Measurements from ENCODE around the gene CALD1.
A peak's percentile ranks its signal among the peaks of the same experiment; 100 is the strongest.

Gene CALD1

DNA sequence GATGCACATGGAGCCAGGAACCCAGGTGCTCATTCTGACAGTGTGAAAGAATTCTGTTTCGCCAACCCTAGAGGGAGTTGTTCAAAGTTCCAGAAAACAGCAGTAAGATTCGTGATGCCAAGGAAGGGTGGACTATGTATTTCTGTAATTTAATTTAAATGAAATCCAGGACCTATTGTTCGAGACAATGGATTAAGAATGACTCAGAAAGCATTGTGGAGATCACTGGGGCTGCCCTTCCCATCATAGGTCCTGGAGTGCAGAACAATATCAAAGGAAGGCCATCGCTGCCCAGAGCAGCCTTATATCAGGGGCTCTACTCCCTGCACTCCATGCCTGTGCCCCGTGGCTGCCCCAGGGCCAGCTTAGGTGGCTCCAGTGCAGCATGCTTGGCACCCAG lies 32.1 kb upstream of the CALD1 start:
- in situ Hi-C loops (cut with HindIII; ENCODE audit: low sequenced_read_pairs), result no loop called here
- H3K4me3 ChIP-seq (ENCODE audit: low read depth, low read length), result no peak overlapping the region
- no peak for DNase-seq (ENCODE audit: low read depth)
- TF ChIP-seq, protein P1, sequence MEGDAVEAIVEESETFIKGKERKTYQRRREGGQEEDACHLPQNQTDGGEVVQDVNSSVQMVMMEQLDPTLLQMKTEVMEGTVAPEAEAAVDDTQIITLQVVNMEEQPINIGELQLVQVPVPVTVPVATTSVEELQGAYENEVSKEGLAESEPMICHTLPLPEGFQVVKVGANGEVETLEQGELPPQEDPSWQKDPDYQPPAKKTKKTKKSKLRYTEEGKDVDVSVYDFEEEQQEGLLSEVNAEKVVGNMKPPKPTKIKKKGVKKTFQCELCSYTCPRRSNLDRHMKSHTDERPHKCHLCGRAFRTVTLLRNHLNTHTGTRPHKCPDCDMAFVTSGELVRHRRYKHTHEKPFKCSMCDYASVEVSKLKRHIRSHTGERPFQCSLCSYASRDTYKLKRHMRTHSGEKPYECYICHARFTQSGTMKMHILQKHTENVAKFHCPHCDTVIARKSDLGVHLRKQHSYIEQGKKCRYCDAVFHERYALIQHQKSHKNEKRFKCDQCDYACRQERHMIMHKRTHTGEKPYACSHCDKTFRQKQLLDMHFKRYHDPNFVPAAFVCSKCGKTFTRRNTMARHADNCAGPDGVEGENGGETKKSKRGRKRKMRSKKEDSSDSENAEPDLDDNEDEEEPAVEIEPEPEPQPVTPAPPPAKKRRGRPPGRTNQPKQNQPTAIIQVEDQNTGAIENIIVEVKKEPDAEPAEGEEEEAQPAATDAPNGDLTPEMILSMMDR (IDR thresholded peaks at IDR 0.05; ENCODE audit: low read depth, low read length, missing control alignments), result no peak

DNA sequence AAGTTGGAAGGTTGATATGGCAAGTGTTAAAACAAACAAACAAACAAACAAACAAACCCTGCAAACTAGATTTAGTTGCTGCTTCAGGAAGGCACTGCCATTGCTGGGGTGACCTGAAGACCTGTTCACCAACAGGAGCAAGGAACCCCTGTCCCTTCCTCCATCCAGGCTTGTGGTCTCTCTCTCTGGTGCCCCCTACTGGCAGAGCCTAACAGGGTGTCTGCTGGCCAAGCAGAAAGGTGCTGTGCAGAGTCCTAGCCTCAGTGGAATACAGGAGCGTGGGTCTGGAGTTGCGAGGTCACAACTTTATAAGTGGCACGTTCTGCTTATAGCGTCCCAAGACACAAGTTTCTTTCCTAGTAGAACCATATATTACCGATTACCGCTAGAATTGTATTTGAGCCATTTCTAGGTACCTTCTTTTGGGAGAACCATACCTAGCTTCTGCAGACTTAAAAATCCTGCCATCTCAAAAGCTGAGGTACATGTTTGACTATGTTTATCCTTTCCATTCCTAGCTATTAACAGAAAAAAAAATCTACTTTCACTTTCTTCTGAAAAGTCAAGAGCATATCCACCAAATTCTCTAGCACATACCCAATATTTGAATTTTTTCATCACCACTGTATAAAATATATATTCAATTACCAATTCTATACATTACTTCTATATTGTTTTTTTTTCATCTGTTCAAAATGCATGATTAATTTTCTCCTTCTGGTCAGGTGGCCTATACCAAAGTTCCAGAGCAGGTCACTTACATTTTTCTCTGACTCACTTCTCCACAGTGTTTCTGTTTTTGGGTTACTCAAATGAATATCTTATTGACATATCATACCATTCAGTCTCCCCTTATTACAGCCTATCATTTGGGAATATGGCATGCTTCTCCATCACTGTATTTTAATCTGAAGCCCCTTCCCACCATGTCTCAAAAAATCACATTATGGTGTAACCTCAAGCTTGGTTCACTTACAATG lies 29.1 kb upstream of the CALD1 start:
- TF ChIP-seq, protein P1 (IDR thresholded peaks at IDR 0.05; ENCODE audit: low read depth, low read length, missing control alignments), result peak; percentile 63
- H3K4me3 ChIP-seq (ENCODE audit: low read depth, low read length), result no peak overlapping the region
- no peak for DNase-seq (ENCODE audit: low read depth)
- in situ Hi-C loops (cut with HindIII; ENCODE audit: low sequenced_read_pairs), result loop anchor here (5.0 kb wide), 1 partner anchor 53 kb away; no protein-coding TSS in a partner anchor

DNA sequence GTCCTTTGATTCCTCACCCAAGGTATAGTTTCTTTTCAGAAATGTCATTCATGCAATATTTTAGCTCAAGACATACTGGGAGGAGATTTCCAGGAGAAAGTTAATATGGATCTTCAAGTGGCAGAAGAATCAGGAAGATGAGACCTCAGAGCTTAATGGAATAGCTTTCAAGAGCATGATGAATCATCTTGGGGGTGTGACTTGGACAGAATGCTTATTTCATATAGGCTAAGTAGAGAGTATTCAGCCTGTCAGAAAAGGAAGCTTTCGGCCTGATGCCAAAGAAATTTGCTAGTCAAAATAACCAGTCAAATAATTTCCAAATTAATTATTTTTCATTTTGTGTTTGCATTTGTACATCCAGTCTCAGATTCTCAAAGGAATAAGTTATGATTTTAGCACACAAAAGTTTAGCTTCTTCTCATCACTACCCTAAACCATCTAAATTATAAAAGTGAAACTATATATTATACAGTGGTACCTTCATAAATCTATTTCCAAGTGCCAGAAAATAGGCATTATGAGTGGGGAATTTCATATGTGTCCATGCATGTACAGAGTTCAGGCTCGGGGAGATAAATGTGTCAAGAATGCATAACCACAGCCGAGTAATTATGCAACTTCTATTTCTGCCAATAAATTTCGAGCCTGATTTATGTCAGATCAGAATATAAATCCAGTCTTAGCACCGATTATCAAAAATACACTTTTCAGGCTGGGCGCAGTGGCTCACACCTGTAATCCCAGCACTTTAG lies 27.3 kb upstream of the CALD1 start:
- H3K4me3 ChIP-seq (ENCODE audit: low read depth, low read length), result no peak overlapping the region
- no peak for DNase-seq (ENCODE audit: low read depth)
- TF ChIP-seq, protein P1 (IDR thresholded peaks at IDR 0.05; ENCODE audit: low read depth, low read length, missing control alignments), result no peak
- in situ Hi-C loops (cut with HindIII; ENCODE audit: low sequenced_read_pairs), result loop anchor here (5.0 kb wide), 1 partner anchor 55 kb away; no protein-coding TSS in a partner anchor

DNA sequence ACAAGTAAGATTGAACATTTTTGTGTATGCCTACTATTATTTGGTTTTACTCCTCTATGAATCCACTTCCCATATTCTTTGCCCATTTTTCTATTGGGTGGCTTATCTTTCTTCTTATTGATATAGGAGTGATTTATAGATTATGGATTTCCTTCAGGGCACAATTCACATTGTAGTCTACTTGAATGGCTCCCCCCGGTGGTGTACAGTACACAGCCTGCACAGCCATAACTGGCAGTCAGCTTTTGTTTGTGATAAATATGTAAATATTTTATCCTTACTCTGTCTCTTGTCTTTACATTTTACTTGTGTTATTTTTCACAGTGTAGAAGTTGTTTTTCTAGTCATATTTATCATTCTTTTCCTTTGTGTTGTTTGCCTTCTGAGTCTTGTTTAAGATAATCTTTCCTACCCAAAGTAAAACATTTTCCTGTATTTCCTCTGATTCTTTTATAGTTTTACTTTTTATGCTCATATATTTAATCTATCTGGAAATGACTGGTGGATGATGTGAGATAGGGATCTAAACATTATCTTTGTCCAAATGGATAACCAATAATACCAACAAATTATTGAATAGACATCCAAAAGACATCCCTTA lies 23.9 kb upstream of the CALD1 start:
- no peak for DNase-seq (ENCODE audit: low read depth)
- TF ChIP-seq, protein P1 (IDR thresholded peaks at IDR 0.05; ENCODE audit: low read depth, low read length, missing control alignments), result peak; percentile 82
- in situ Hi-C loops (cut with HindIII; ENCODE audit: low sequenced_read_pairs), result no loop called here
- no peak overlapping the region for H3K4me3 ChIP-seq (ENCODE audit: low read depth, low read length)

DNA sequence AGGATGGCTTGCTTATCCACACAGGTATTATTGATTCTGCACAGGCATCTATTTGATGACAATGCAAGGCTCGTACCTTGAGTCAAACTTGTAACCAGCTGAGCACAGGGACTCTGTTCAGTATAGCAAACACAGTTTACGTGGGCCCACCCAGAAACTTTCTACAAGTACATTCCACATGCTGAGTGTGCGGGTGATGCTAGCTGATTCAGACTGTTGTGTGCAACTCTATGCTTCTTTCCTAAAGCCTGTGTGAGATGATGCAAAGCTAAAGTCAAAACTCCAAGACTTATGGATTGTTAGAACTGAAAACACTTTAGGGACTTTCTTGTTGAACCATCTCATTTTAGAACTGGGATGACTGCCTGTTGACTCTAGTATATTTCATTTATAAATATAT lies 21.5 kb upstream of the CALD1 start:
- no peak for DNase-seq (ENCODE audit: low read depth)
- in situ Hi-C loops (cut with HindIII; ENCODE audit: low sequenced_read_pairs), result no loop called here
- no peak overlapping the region for H3K4me3 ChIP-seq (ENCODE audit: low read depth, low read length)

More for the DNA sequence above, 21.5 kb upstream of the CALD1 start:
- TF ChIP-seq, protein P1 (IDR thresholded peaks at IDR 0.05; ENCODE audit: low read depth, low read length, missing control alignments), result no peak

All from astrocyte of the cerebellum (primary cell).